IMR-90 (cell line): ENCODE data around the gene ARMH2.
"Not testable (repeated sequence)": the region's sequence is repeated elsewhere in the genome, so short reads cannot be mapped to it uniquely, and the experiment has no call there.

Experiments used
- CEBPB ChIP-seq: IDR thresholded peaks from 2 replicates; pipeline ENCODE4 v1.6.1; 2012; ENCODE audit warnings: low read depth, low read length, improper control_type of control experiment
- CHD1 ChIP-seq: IDR thresholded peaks from 2 replicates; pipeline ENCODE4 v1.6.1; 2012; ENCODE audit warnings: low read depth, low read length, improper control_type of control experiment
- CTCF ChIP-seq: conservative IDR thresholded peaks from 2 replicates; pipeline ENCODE4 v1.5.1; 2012; ENCODE audit warnings: mild to moderate bottlenecking, low read depth, low read length, improper control_type of control experiment
- FOS ChIP-seq: fragments of 150-350 bp; IDR thresholded peaks from 2 replicates; pipeline ENCODE4 v1.6.1; 2016; ENCODE audit warnings: low read depth, low read length
- MAZ ChIP-seq: IDR thresholded peaks from 2 replicates; pipeline ENCODE4 v1.6.1; 2012; ENCODE audit warnings: low read depth, mild to moderate bottlenecking, low read length, improper control_type of control experiment, moderate library complexity, borderline replicate concordance
- MXI1 ChIP-seq: IDR thresholded peaks from 2 replicates; pipeline ENCODE4 v1.6.1; 2012; ENCODE audit warnings: low read depth, mild to moderate bottlenecking, low read length, moderate library complexity, borderline replicate concordance
- POLR2A ChIP-seq: IDR thresholded peaks from 2 replicates; pipeline ENCODE4 v1.6.1; 2012; ENCODE audit warnings: mild to moderate bottlenecking, low read depth, low read length
- RAD21 ChIP-seq: IDR thresholded peaks from 2 replicates; pipeline ENCODE4 v1.6.1; 2012; ENCODE audit warnings: low read length, improper control_type of control experiment
- RFX5 ChIP-seq: IDR thresholded peaks from 2 replicates; pipeline ENCODE4 v1.8.0; 2012; ENCODE audit warnings: low read depth, mild to moderate bottlenecking, low read length, moderate library complexity
- SMC3 ChIP-seq: fragments of 150-350 bp; IDR thresholded peaks from 2 replicates; pipeline ENCODE4 v1.6.1; 2016; ENCODE audit warnings: low read depth, mild to moderate bottlenecking, antibody characterized with exemption, low read length, moderate library complexity
- USF2 ChIP-seq: fragments of 150-350 bp; IDR thresholded peaks from 2 replicates; pipeline ENCODE4 v1.6.1; 2017; ENCODE audit warnings: mild to moderate bottlenecking, antibody characterized with exemption, low read length, low read depth

- not testable (repeated sequence) for TF ChIP-seq CTCF, POLR2A, USF2, MXI1, RAD21, RFX5, CEBPB, CHD1, FOS, MAZ, SMC3
Observed at GRCh38 chr6:24750878-24751277, 47.8 kb downstream of the ARMH2 start.
